GM18517 (cell line): ENCODE results near the gene CFAP100.

Source experiments
- ATAC-seq: cut with Tn5 transposase; IDR thresholded peaks from one replicate; pipeline ENCODE4 v1.9.1; 2021; ENCODE audit warnings: mild to moderate bottlenecking, moderate library complexity; ENCODE audit not compliant: unreplicated experiment

CFAP100 gene

GRCh38 chr3:126439346-126439967 lies 44.7 kb downstream of the CFAP100 start:
- no peak for ATAC-seq

GRCh38 chr3:126439968-126440708 lies 45.4 kb downstream of the CFAP100 start:
- ATAC-seq = no peak

DNA sequence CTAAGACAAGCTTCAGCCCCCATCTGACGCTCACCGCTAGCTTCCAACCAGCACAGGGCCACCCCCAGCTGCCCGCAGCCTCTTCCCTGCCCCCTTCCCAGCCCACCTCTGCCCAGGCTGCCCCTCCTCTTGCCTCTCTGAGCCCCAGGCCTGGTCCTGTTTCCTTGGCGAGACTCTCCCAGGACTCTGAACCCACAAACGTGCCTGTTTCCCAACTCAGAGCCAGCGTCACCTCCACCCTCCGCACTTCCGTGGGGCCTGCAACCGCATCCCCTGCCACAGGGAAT lies 45.9 kb downstream of the CFAP100 start:
- ATAC-seq = no peak

GRCh38 chr3:126441256-126441880 lies 46.7 kb downstream of the CFAP100 start:
- ATAC-seq = no peak

GRCh38 chr3:126442094-126442855 lies 47.6 kb downstream of the CFAP100 start:
- ATAC-seq = no peak

DNA sequence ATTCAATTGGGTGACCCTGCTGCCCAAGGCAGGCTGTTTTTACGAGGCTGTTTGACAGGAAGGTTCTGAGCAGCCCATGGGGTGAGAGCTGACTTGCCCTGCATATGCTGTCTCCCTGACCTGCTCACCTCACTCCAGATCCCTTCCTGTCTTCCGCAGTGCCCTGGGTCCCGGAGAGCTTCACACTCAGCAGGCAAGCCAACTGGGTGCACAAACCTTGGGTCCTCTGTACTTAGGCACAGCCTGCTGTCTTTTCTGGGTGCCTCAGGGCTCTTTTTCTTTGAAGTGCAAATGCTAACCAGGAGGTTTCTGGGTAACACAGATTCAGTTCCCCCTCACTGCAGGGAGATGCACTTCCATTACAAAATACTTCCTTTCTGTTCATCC lies 48.1 kb downstream of the CFAP100 start:
- ATAC-seq = no peak

DNA sequence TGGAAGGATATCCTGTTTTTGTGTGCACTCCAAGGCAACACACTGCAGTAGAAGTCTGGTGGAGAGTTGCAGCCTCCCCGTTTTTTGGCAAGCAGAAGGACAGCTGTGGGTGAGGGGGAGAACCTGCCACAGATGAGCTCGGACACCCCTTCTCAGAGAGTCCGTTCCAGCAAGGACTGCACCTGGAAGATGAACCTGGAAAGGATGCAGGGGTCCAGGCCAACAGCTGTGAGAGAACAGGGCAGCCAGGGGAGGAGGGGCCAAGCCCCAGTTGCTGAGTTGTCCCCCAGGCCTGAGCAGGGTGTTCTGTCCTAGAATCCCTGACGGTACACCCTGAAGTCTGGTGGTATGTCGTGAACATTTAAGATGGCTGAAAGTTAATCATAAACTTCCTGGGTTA lies 50.8 kb downstream of the CFAP100 start:
- ATAC-seq = no peak

DNA sequence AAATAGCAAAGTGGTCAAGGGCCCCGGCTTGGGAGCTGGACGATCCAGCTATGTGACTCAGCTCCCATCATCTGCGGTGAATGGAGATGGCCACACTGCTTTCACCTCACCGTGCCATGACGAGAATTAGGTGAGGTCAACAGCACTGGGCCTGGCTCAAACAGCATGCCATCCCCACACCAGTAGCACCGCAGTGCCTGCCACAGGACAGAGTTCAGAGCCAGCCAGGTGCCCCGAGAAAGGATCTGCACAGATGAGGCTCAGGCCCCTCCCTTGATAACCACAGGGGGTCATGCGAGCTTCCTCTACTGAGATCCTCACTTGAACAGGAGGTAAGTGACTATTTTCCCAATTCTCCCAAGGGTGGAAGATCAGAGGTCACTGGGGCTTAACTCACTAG lies 51.6 kb downstream of the CFAP100 start:
- no peak for ATAC-seq

GRCh38 chr3:126446791-126447190 lies 52.1 kb downstream of the CFAP100 start:
- ATAC-seq = no peak

DNA sequence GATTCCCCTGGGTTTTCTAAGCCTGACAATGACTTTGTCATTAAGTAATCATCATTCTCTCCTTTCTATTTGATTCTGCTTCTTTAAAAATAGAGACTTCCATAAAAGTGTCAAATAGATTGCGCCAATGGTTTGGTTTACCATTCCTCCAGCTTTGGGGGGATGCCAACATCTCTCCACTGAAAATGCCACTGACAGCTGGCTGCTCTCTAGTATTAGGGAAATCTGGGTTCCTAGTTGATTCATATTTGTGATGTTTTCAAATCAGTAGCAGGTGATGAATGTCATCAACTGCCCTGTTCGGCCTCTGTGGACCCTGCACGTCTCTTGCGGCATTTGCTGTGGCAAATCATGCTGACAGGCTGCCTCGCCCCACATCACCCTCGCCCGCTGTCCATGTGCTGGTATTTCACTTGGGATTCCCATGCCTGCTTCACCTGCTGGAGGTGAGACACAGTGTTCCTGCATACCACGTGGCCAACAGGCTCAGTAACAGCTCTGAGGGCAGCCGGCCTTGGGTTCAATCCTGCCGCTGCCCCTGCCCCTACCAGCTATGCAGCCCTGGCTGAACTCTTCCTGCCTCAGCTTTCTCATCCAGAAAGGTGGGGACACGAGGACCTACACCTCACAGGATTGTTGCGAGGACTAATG lies 52.9 kb downstream of the CFAP100 start:
- no peak for ATAC-seq

- no peak for ATAC-seq
Observed at GRCh38 chr3:126448136-126448892, 53.6 kb downstream of the CFAP100 start.

DNA sequence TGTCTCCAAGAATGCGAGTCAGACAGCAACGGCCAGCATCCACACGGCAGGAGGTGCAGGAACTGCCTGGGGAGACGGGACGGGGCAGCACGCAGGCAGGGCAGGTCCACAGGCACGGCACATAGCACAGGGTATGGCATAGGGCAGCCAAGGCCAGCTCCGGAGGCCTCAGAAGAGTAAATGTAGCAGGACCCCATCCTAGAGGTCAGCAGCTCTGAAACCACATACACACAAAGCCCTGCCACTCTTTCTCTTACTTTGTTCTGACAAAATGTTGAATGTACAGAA lies 54.1 kb downstream of the CFAP100 start:
- no peak for ATAC-seq

DNA sequence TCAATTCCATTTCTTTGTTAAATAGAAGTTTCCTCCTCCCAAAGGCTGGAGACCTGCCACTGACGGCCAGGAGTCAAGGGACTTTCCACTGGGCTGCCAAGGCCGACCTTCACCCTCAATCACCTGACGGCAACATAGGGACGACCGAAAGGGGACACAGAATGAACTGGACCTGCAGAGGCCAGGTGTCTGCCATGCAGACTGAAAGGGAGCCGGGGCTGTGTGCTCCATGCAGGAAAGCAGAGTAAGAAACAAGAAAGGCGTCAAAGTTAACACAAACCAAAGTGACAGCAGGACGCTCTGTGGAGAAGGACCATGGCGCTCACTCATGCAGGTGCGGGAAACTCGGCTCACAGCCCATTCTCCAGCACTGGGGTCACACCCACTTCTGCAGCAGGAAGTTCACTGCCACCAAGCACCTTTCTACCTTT lies 54.9 kb downstream of the CFAP100 start:
- no peak for ATAC-seq

DNA sequence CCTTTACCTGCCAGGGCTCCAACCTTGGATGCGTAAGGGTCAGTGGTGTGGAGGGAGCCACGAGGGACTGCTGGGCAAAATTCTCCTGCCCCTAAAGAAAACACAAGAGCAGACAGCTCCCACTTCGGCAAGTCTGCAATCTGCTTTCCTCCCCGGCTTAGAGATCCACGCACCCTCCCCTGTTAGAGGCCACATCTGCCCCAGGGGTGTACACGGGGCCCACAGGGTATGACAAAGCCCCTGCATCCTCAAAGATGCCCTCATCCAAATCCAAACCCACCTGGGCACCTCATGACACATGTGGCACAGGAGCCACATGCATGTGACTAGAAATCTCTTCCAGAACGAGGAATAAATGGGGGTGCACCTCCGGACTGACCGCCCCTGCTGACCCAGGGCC lies 55.5 kb downstream of the CFAP100 start:
- no peak for ATAC-seq

DNA sequence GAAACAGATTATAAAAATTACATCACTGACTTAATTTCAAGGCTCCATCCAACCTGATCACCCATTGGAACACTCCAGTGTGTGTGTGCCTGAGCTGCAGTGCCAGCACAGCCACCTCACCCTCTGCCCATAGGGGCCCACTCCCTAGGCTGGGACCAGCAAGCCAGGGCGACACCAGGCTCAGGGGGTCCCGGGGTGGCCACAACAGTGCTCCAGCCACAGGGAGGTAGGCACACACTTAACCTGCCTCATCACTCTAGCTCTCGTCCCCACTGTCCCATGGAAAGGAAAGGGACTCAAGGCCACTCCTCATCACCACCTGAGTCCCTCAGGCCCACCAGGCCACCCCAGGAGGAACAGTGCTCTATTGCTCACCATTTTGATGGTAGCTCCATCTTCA lies 56.0 kb downstream of the CFAP100 start:
- no peak for ATAC-seq

GRCh38 chr3:126451511-126451910 lies 56.8 kb downstream of the CFAP100 start:
- no peak for ATAC-seq

GRCh38 chr3:126452213-126452612 lies 57.5 kb downstream of the CFAP100 start:
- ATAC-seq = no peak

DNA sequence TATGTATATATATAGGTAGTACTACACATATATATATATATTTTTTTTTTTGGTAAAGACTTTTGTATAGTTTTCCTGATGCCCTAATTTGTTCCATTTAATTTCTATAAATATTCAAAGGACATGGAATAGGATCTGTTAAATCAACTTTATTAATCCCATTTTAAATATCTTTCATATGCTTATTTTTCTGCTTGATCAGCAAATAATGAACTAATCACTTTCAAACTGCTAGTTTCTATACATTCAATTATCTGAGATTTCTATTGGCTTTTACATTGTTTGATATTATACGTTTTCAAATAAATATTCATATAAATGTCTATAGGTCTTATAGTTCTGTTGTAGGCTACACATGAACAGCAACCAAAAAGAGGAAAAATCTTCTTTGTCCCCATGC lies 59.3 kb downstream of the CFAP100 start:
- no peak for ATAC-seq

GRCh38 chr3:126454437-126455198 lies 59.9 kb downstream of the CFAP100 start:
- no peak for ATAC-seq

DNA sequence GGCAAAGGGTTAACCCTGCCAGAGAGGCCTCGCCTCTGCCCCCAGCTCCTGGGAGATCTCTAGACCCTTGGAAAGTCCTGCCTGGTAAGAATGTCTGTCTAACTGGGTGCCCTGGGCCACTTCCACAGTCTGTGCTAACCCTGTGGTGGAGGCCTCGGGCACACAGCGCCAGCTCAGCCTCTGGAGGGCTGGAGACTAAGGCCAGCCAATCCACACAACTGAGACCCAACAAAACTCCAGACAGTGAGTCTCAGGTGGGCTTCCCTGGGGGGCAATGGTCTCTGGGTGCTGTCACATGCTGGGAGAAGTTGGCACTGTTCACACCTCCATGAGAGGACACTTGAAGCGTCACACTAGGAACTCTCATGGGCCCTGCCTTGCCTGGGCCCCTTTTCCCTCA lies 61.5 kb downstream of the CFAP100 start:
- no peak for ATAC-seq
